HepG2 (cell line): ENCODE measurements around the gene UQCC5. TPM values are rescaled to one million over a fixed set of nuclear protein-coding genes. Genes with fewer than 3 reads are reported as not detected.
A peak's percentile ranks its signal among the peaks of the same experiment; 100 is the strongest.

Experiments used
- ATAD3A ChIP-seq: sonication (generic); formaldehyde crosslinking; IDR thresholded peaks from 2 replicates; pipeline ENCODE4 v1.4.0; 2020; ENCODE audit warnings: missing genetic modification reagents
- ATF1 ChIP-seq: IDR thresholded peaks from 2 replicates; pipeline ENCODE4 v1.6.1; 2016; ENCODE audit warnings: mild to moderate bottlenecking, control low read depth
- ATRX ChIP-seq: sonication (generic); formaldehyde crosslinking; IDR thresholded peaks from 2 replicates; pipeline ENCODE4 v1.4.0; 2020; ENCODE audit warnings: missing genetic modification reagents, borderline replicate concordance
- CREBL2 ChIP-seq: sonication (generic); formaldehyde crosslinking; IDR thresholded peaks from 2 replicates; pipeline ENCODE4 v1.8.1; 2023; ENCODE audit warnings: missing genetic modification reagents, mild to moderate bottlenecking, borderline replicate concordance
- MATR3 ChIP-seq: sonication (generic); formaldehyde crosslinking; IDR thresholded peaks from 2 replicates; pipeline ENCODE4 v1.4.0; 2020; ENCODE audit warnings: missing genetic modification reagents
- RBFOX2 ChIP-seq: fragments of 200-400 bp; formaldehyde crosslinking; IDR thresholded peaks from 2 replicates; pipeline ENCODE4 v1.6.1; 2017; ENCODE audit warnings: low read depth, mild to moderate bottlenecking, low read length
- SALL1 ChIP-seq: sonication (generic); formaldehyde crosslinking; IDR thresholded peaks from 2 replicates; pipeline ENCODE4 v1.8.0; 2022; ENCODE audit warnings: mild to moderate bottlenecking, missing genetic modification reagents
- TGIF2 ChIP-seq: IDR thresholded peaks from 2 replicates; pipeline ENCODE4 v1.6.1; 2016; ENCODE audit warnings: control low read depth, missing compliant biosample characterization
- USF2 ChIP-seq, 2 experiments: sonication (generic) in 1 of 2; formaldehyde crosslinking in 1 of 2; IDR thresholded peaks; 2 replicates each; pipeline versions ENCODE4 v1.5.1 to v1.6.1; 2011 to 2020; ENCODE audit warnings: borderline replicate concordance in 1 of 2, low read depth in 1 of 2, low read length in 1 of 2, mild to moderate bottlenecking in 1 of 2, missing genetic modification reagents in 1 of 2, moderate library complexity in 1 of 2
- ZFP91 ChIP-seq: sonication (generic); formaldehyde crosslinking; IDR thresholded peaks from 2 replicates; pipeline ENCODE4 v1.9.0; 2022; ENCODE audit warnings: missing genetic modification reagents, mild to moderate bottlenecking, borderline replicate concordance
- ZFYVE20 ChIP-seq: sonication (generic); formaldehyde crosslinking; IDR thresholded peaks from 2 replicates; pipeline ENCODE4 v1.8.0; 2023; ENCODE audit warnings: low read depth, mild to moderate bottlenecking, moderate library complexity, missing genetic modification reagents, borderline replicate concordance
- ZNF556 ChIP-seq: sonication (generic); formaldehyde crosslinking; IDR thresholded peaks from 2 replicates; pipeline ENCODE4 v1.4.0; 2020; ENCODE audit warnings: mild to moderate bottlenecking, missing genetic modification reagents, borderline replicate concordance
- ZNF850 ChIP-seq: sonication (generic); formaldehyde crosslinking; conservative IDR thresholded peaks from 2 replicates; pipeline ENCODE4 v1.9.0; 2021; ENCODE audit warnings: mild to moderate bottlenecking, missing genetic modification reagents
- ZNF879 ChIP-seq: sonication (generic); formaldehyde crosslinking; IDR thresholded peaks from 2 replicates; pipeline ENCODE4 v1.8.1; 2023; ENCODE audit warnings: missing genetic modification reagents
- polyA plus RNA-seq, 8 experiments: library from polyadenylated mRNA; depleted of rRNA in 3 of 8; stranded (reverse) in 7 of 8; unstranded in 1 of 8; fragments of >200 nt; fragmentation: Illumina TruSeq in 4 of 8; extraction: Trizol in 4 of 8; gene quantifications; 2 replicates each; pipeline versions ENCODE4 v1.2.1 to v1.2.3, GENCODE V29; 2011 to 2016; ENCODE audit warnings: low read depth in 4 of 8, missing spikeins in 1 of 8, mixed read lengths in 1 of 8; ENCODE audit not compliant: insufficient read depth in 1 of 8
- total RNA-seq, 5 experiments: library from RNA; depleted of rRNA; stranded (reverse); fragments of >200 nt; fragmentation: Illumina TruSeq; extraction: Trizol; gene quantifications; 2 replicates each; pipeline ENCODE4 v1.2.3, GENCODE V29; 2016; ENCODE audit warnings: low read depth in 1 of 5
- TF ChIP-seq, protein P1 (sequence below): sonication (generic); formaldehyde crosslinking; IDR thresholded peaks from 2 replicates; pipeline ENCODE4 v1.4.0; 2020; ENCODE audit warnings: missing genetic modification reagents
- TF ChIP-seq, protein P2 (sequence below): IDR thresholded peaks from 2 replicates; pipeline ENCODE4 v1.4.0; 2020; ENCODE audit warnings: mild to moderate bottlenecking, missing genetic modification reagents

The UQCC5 gene
- total and polyA plus RNA-seq, 2 of the 13 experiments (the other 11 are each of a cell fraction or from before 2014, with no cell fraction given): 15.4 to 29.5 TPM

DNA sequence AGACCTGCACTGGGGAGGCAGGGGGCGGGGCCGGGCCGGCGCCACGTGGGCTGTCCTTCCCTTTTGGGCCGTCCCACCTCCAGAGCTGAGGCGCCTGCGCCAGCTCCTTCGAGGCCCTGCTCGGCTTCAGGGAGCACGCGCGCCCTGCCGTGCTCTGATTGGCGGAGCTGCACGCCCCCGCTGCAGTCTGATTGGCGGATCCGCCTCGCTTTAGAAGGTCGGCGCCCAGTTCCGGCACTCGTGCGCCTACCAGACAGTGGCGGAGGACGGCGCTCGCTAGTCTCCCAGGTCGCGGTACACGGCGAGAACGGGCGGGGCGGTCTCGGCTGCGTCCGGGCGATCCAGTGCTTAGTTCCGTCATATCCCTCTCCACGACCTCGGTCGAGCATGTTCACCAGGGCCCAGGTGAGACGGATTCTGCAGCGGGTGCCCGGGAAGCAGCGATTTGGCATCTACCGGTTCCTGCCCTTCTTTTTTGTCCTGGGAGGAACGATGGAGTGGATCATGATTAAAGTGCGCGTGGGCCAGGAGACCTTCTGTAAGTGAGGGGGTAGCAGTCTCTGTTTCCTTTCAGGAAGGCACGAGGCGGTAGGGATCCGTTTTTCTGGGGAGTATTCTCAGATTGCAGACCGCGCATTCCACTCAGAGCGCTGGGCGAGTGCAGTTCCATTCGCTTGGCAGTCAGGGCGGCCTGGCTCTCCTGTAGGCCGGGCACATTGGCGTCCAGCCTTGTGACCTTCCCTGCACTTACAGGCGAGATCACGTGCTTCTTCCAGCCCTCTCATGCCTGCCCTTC is at the start of gene UQCC5 (continued):
- TF ChIP-seq, protein P1, sequence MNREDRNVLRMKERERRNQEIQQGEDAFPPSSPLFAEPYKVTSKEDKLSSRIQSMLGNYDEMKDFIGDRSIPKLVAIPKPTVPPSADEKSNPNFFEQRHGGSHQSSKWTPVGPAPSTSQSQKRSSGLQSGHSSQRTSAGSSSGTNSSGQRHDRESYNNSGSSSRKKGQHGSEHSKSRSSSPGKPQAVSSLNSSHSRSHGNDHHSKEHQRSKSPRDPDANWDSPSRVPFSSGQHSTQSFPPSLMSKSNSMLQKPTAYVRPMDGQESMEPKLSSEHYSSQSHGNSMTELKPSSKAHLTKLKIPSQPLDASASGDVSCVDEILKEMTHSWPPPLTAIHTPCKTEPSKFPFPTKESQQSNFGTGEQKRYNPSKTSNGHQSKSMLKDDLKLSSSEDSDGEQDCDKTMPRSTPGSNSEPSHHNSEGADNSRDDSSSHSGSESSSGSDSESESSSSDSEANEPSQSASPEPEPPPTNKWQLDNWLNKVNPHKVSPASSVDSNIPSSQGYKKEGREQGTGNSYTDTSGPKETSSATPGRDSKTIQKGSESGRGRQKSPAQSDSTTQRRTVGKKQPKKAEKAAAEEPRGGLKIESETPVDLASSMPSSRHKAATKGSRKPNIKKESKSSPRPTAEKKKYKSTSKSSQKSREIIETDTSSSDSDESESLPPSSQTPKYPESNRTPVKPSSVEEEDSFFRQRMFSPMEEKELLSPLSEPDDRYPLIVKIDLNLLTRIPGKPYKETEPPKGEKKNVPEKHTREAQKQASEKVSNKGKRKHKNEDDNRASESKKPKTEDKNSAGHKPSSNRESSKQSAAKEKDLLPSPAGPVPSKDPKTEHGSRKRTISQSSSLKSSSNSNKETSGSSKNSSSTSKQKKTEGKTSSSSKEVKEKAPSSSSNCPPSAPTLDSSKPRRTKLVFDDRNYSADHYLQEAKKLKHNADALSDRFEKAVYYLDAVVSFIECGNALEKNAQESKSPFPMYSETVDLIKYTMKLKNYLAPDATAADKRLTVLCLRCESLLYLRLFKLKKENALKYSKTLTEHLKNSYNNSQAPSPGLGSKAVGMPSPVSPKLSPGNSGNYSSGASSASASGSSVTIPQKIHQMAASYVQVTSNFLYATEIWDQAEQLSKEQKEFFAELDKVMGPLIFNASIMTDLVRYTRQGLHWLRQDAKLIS: no peak
- TF ChIP-seq ZFP91 (CRISPR knock-in tag) (peak; percentile 84), MATR3 (no peak), ZNF879 (CRISPR knock-in tag) (peak; percentile 61; the same call in 1 of the 2 replicates), CREBL2 (no peak; the same call in 1 of the 2 replicates), RBFOX2 (peak; percentile 98), TGIF2 (CRISPR knock-in tag) (no peak; the same call in 1 of the 2 replicates), ZNF850 (CRISPR knock-in tag) (0 out of 2 replicates have a peak, but pooled peaks have one; percentile 62), SALL1 (CRISPR knock-in tag) (peak; percentile 92), ZNF556 (peak; percentile 60; the same call in 1 of the 2 replicates), ZFYVE20 (CRISPR knock-in tag) (no peak), ATAD3A (CRISPR knock-in tag) (no peak), ATRX (CRISPR knock-in tag) (no peak), USF2 (IDR thresholded peaks at IDR 0.05; ENCODE audit: low read depth, low read length) (peak; percentile 75), USF2 (CRISPR knock-in tag; IDR thresholded peaks at IDR 0.05; ENCODE audit: borderline replicate concordance) (peak; percentile 91), ATF1 (CRISPR knock-in tag) (no peak)
- TF ChIP-seq, protein P2, sequence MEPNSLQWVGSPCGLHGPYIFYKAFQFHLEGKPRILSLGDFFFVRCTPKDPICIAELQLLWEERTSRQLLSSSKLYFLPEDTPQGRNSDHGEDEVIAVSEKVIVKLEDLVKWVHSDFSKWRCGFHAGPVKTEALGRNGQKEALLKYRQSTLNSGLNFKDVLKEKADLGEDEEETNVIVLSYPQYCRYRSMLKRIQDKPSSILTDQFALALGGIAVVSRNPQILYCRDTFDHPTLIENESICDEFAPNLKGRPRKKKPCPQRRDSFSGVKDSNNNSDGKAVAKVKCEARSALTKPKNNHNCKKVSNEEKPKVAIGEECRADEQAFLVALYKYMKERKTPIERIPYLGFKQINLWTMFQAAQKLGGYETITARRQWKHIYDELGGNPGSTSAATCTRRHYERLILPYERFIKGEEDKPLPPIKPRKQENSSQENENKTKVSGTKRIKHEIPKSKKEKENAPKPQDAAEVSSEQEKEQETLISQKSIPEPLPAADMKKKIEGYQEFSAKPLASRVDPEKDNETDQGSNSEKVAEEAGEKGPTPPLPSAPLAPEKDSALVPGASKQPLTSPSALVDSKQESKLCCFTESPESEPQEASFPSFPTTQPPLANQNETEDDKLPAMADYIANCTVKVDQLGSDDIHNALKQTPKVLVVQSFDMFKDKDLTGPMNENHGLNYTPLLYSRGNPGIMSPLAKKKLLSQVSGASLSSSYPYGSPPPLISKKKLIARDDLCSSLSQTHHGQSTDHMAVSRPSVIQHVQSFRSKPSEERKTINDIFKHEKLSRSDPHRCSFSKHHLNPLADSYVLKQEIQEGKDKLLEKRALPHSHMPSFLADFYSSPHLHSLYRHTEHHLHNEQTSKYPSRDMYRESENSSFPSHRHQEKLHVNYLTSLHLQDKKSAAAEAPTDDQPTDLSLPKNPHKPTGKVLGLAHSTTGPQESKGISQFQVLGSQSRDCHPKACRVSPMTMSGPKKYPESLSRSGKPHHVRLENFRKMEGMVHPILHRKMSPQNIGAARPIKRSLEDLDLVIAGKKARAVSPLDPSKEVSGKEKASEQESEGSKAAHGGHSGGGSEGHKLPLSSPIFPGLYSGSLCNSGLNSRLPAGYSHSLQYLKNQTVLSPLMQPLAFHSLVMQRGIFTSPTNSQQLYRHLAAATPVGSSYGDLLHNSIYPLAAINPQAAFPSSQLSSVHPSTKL (CRISPR knock-in tag): peak; percentile 62
